Activated CD4-positive, alpha-beta T cell treated with anti-CD3 and anti-CD28 coated beads for 48 hours (primary cell): ENCODE results near the gene PLEKHS1.
"Not testable (repeated sequence)": the region's sequence is repeated elsewhere in the genome, so short reads cannot be mapped to it uniquely, and the experiment has no call there.

Experiments used
- DNase-seq: peaks from one replicate; pipeline ENCODE4 v3.0.0-alpha.2; 2020

PLEKHS1 gene

GRCh38 chr10:113742466-113742865, 9.0 kb upstream of the PLEKHS1 start:
- DNase-seq: no peak

- DNase-seq: no peak
Measured at GRCh38 chr10:113743594-113743993, 7.9 kb upstream of the PLEKHS1 start.

GRCh38 chr10:113745374-113745773, 6.1 kb upstream of the PLEKHS1 start:
- no peak for DNase-seq

GRCh38 chr10:113746217-113746957, 5.1 kb upstream of the PLEKHS1 start:
- DNase-seq: no peak

GRCh38 chr10:113752553-113752952, 1.1 kb downstream of the PLEKHS1 start:
- DNase-seq: no peak

- no peak for DNase-seq
Measured at GRCh38 chr10:113753020-113753692, 1.7 kb downstream of the PLEKHS1 start.

- DNase-seq: no peak
Measured at GRCh38 chr10:113754125-113754524, 2.6 kb downstream of the PLEKHS1 start.

- DNase-seq: no peak
Measured at GRCh38 chr10:113754768-113755167, 3.3 kb downstream of the PLEKHS1 start.

GRCh38 chr10:113756940-113757543, 5.6 kb downstream of the PLEKHS1 start:
- no peak for DNase-seq

- DNase-seq: no peak
Measured at GRCh38 chr10:113762083-113762482, 10.6 kb downstream of the PLEKHS1 start.

- no peak for DNase-seq
Measured at GRCh38 chr10:113764582-113764981, 13.1 kb downstream of the PLEKHS1 start.

- no peak for DNase-seq
Measured at GRCh38 chr10:113765910-113766309, 14.4 kb downstream of the PLEKHS1 start.

- no peak for DNase-seq
Measured at GRCh38 chr10:113767222-113767621, 15.7 kb downstream of the PLEKHS1 start.

- DNase-seq: no peak
Measured at GRCh38 chr10:113770346-113770745, 18.9 kb downstream of the PLEKHS1 start.

GRCh38 chr10:113771131-113771530, 19.6 kb downstream of the PLEKHS1 start:
- DNase-seq: not testable (repeated sequence)

- DNase-seq: no peak
Measured at GRCh38 chr10:113775686-113776294, 24.3 kb downstream of the PLEKHS1 start.

GRCh38 chr10:113776553-113776952, 25.1 kb downstream of the PLEKHS1 start:
- no peak for DNase-seq

- DNase-seq: no peak
Measured at GRCh38 chr10:113780681-113781250, 29.3 kb downstream of the PLEKHS1 start.

- no peak for DNase-seq
Measured at GRCh38 chr10:113782367-113782766, 30.9 kb downstream of the PLEKHS1 start.

GRCh38 chr10:113782986-113783704, 31.7 kb downstream of the PLEKHS1 start:
- no peak for DNase-seq

GRCh38 chr10:113788604-113789083, 37.2 kb downstream of the PLEKHS1 start:
- DNase-seq: no peak

- DNase-seq: no peak
Measured at GRCh38 chr10:113791691-113792090, 40.2 kb downstream of the PLEKHS1 start.
